Left ventricle myocardium superior (tissue), 1 donor: ENCODE data around the gene TEPSIN. TPM values are rescaled to one million over a fixed set of nuclear protein-coding genes. Genes with fewer than 3 reads are reported as not detected.
A peak's percentile ranks its signal among the peaks of the same experiment; 100 is the strongest.

Experiments used
- ATAC-seq: fragments of 200-7000 bp; cut with Tn5 transposase; one replicate; pipeline ENCODE4 v1.9.1; 2020; ENCODE audit warnings: mild to moderate bottlenecking, moderate library complexity
- DNase-seq: peaks from one replicate; pipeline ENCODE4 v3.0.0-alpha.2; 2020
- intact Hi-C: fragments of 100-400 bp; cut with micrococcal nuclease; formaldehyde crosslinking; loops from one replicate; pipeline ENCODE4 v1.11.0; 2022
- total RNA-seq: library from RNA; stranded (reverse); fragmentation: NEBNext Ultra II Directional; extraction: Animal tissue kit (Norgen Biotek cat#: 25700); gene quantifications from one replicate; pipeline ENCODE4 v1.2.1, GENCODE V29; 2021
- donor health status: DM: no; HTN: yes; CAD: no; lungs with severe emphysema.

TEPSIN gene
- total RNA-seq, 1 donor from 2014 or later = 13.8 TPM

- intact Hi-C loops = no loop called here
- no peak for DNase-seq
- no peak for ATAC-seq
These were observed 13.6 kb upstream of the TEPSIN start for GRCh38 chr17:81252326-81252986.

GRCh38 chr17:81251709-81252301 is 12.9 kb upstream of the TEPSIN start:
- peak; percentile 14 for ATAC-seq
- intact Hi-C loops = no loop called here
- peak; percentile 33 for DNase-seq

- ATAC-seq (peak; percentile 59), DNase-seq (peak; percentile 78)
These were observed 12.3 kb upstream of the TEPSIN start for GRCh38 chr17:81251094-81251708.

GRCh38 chr17:81250286-81251093 is 11.6 kb upstream of the TEPSIN start:
- intact Hi-C loops = no loop called here
- DNase-seq (peak; percentile 26), ATAC-seq (no peak)

More at GRCh38 chr17:81251094-81251708, 12.3 kb upstream of the TEPSIN start:
- intact Hi-C loops = no loop called here

GRCh38 chr17:81249223-81250040 is 10.6 kb upstream of the TEPSIN start:
- intact Hi-C loops = no loop called here
- ATAC-seq (no peak), DNase-seq (no peak)

- ATAC-seq (no peak), DNase-seq (peak; percentile 26)
- intact Hi-C loops = no loop called here
These were observed 9.8 kb upstream of the TEPSIN start for GRCh38 chr17:81248649-81249048.

GRCh38 chr17:81247339-81247990 is 8.6 kb upstream of the TEPSIN start:
- intact Hi-C loops = no loop called here
- DNase-seq (no peak), ATAC-seq (no peak)

GRCh38 chr17:81246679-81247338 is 8.0 kb upstream of the TEPSIN start:
- no peak for ATAC-seq
- DNase-seq = peak; percentile 25
- intact Hi-C loops = no loop called here

- ATAC-seq = no peak
- intact Hi-C loops = no loop called here
- no peak for DNase-seq
These were observed 7.5 kb upstream of the TEPSIN start for GRCh38 chr17:81246343-81246670.

- intact Hi-C loops = no loop called here
- DNase-seq = peak; percentile 28
- no peak for ATAC-seq
These were observed 6.9 kb upstream of the TEPSIN start for GRCh38 chr17:81245665-81246342.

- ATAC-seq (no peak), DNase-seq (peak; percentile 24)
- intact Hi-C loops = no loop called here
These were observed 6.3 kb upstream of the TEPSIN start for GRCh38 chr17:81245024-81245664.

GRCh38 chr17:81244358-81245023 is 5.6 kb upstream of the TEPSIN start:
- intact Hi-C loops = no loop called here
- ATAC-seq (no peak), DNase-seq (peak; percentile 30)

GRCh38 chr17:81243333-81243664 is 4.4 kb upstream of the TEPSIN start:
- ATAC-seq (no peak), DNase-seq (no peak)
- intact Hi-C loops = no loop called here

- ATAC-seq = no peak
- peak; percentile 27 for DNase-seq
- intact Hi-C loops = no loop called here
These were observed 3.8 kb upstream of the TEPSIN start for GRCh38 chr17:81242421-81243332.

- ATAC-seq = no peak
- intact Hi-C loops = no loop called here
- peak; percentile 73 for DNase-seq
These were observed 3.0 kb upstream of the TEPSIN start for GRCh38 chr17:81241648-81242420.
